GM23338 (cell line): ENCODE results near the gene GZMH. TPM values are rescaled to one million over a fixed set of nuclear protein-coding genes. Genes with fewer than 3 reads are reported as not detected.

Experiments used
- ATAC-seq: fragments of 200-7000 bp; cut with Tn5 transposase; 3 replicates; pipeline ENCODE4 v1.9.1; 2020
- DNase-seq: peaks from one replicate; pipeline ENCODE4 v3.0.0-alpha.2; 2015; ENCODE audit warnings: low spot score
- H2AFZ ChIP-seq: fragments of 200-600 bp; sonication (generic); 2 replicates; pipeline ENCODE4 v1.8.0; 2016; ENCODE audit warnings: antibody characterized with exemption, mild to moderate bottlenecking, moderate library complexity
- H3F3A ChIP-seq: fragments of 200-600 bp; sonication (generic); replicated peaks from 2 replicates; pipeline ENCODE4 v1.8.0; 2017; ENCODE audit warnings: antibody characterized with exemption, mixed run types, low read depth
- H3K27ac ChIP-seq: fragments of 200-600 bp; sonication (generic); 2 replicates; pipeline ENCODE4 v1.6.1; 2016; ENCODE audit warnings: low read depth
- H3K27me3 ChIP-seq: fragments of 200-600 bp; sonication (generic); 2 replicates; pipeline ENCODE4 v1.8.0; 2016; ENCODE audit warnings: mild to moderate bottlenecking, mixed run types, moderate library complexity; ENCODE audit not compliant: insufficient read depth
- H3K36me3 ChIP-seq: fragments of 200-600 bp; sonication (generic); 2 replicates; pipeline ENCODE4 v1.8.0; 2016; ENCODE audit warnings: mild to moderate bottlenecking; ENCODE audit not compliant: insufficient read depth
- H3K4me1 ChIP-seq: fragments of 200-600 bp; sonication (generic); 2 replicates; pipeline ENCODE4 v1.8.0; 2016; ENCODE audit warnings: mild to moderate bottlenecking, moderate library complexity; ENCODE audit not compliant: insufficient read depth
- H3K4me2 ChIP-seq: fragments of 200-600 bp; sonication (generic); 2 replicates; pipeline ENCODE4 v1.7.1; 2017; ENCODE audit warnings: mixed run types
- H3K4me3 ChIP-seq: fragments of 200-600 bp; sonication (generic); 2 replicates; pipeline ENCODE4 v1.6.1; 2016; ENCODE audit warnings: mixed run types
- H3K79me2 ChIP-seq: fragments of 200-600 bp; sonication (generic); replicated peaks from 2 replicates; pipeline ENCODE4 v1.8.0; 2017; ENCODE audit warnings: mild to moderate bottlenecking; ENCODE audit not compliant: insufficient read depth
- H3K9me2 ChIP-seq: fragments of 200-600 bp; sonication (generic); 2 replicates; pipeline ENCODE4 v1.8.0; 2017; ENCODE audit not compliant: insufficient read depth
- H4K20me1 ChIP-seq: fragments of 200-600 bp; sonication (generic); replicated peaks from 2 replicates; pipeline ENCODE4 v1.8.0; 2017; ENCODE audit warnings: mild to moderate bottlenecking; ENCODE audit not compliant: insufficient read depth
- H3K27ac Mint-ChIP-seq: 2 replicates; pipeline ENCODE4 v1.8.0; 2020; ENCODE audit warnings: inconsistent platforms, mild to moderate bottlenecking, moderate library complexity, mixed read lengths
- H3K27me3 Mint-ChIP-seq: 3 replicates; pipeline ENCODE4 v1.8.0; 2022; ENCODE audit warnings: low read depth, mild to moderate bottlenecking, moderate library complexity, mixed read lengths, inconsistent platforms; ENCODE audit not compliant: insufficient read depth, poor library complexity
- H3K36me3 Mint-ChIP-seq: 3 replicates; pipeline ENCODE4 v1.8.0; 2021; ENCODE audit warnings: low read depth, mild to moderate bottlenecking, inconsistent platforms, moderate library complexity, mixed read lengths
- H3K4me1 Mint-ChIP-seq: 3 replicates; pipeline ENCODE4 v1.8.0; 2020; ENCODE audit warnings: mild to moderate bottlenecking, inconsistent platforms, mixed read lengths
- H3K4me3 Mint-ChIP-seq: 3 replicates; pipeline ENCODE4 v1.8.0; 2021; ENCODE audit warnings: moderate library complexity, mild to moderate bottlenecking, inconsistent platforms, mixed read lengths
- H3K9me3 Mint-ChIP-seq: 3 replicates; pipeline ENCODE4 v1.8.0; 2020; ENCODE audit warnings: moderate library complexity, mild to moderate bottlenecking, inconsistent platforms, mixed read lengths
- CREB1 ChIP-seq: fragments of 250-450 bp; sonication (Bioruptor Pico); IDR thresholded peaks from 2 replicates; pipeline ENCODE4 v1.5.0; 2020; ENCODE audit warnings: low read depth, mild to moderate bottlenecking, moderate library complexity
- EZH2 ChIP-seq: fragments of 200-600 bp; sonication (generic); IDR thresholded peaks from one replicate; pipeline ENCODE4 v1.8.0; 2017; ENCODE audit warnings: antibody characterized with exemption, mild to moderate bottlenecking, low read depth; ENCODE audit not compliant: unreplicated experiment
- EZH2phosphoT487 ChIP-seq: fragments of 200-600 bp; sonication (generic); IDR thresholded peaks from one replicate; pipeline ENCODE4 v1.8.1; 2018; ENCODE audit warnings: antibody characterized with exemption; ENCODE audit not compliant: unreplicated experiment
- JUNB ChIP-seq: IDR thresholded peaks from one replicate; pipeline ENCODE4 v1.6.1; 2016; ENCODE audit warnings: antibody characterized with exemption; ENCODE audit not compliant: unreplicated experiment
- NANOG ChIP-seq: IDR thresholded peaks from 2 replicates; pipeline ENCODE4 v1.6.1; 2016; ENCODE audit warnings: antibody characterized with exemption, borderline replicate concordance
- POLR2AphosphoS5 ChIP-seq: IDR thresholded peaks from 2 replicates; pipeline ENCODE4 v1.6.1; 2016; ENCODE audit warnings: antibody characterized with exemption, low read depth
- STAT1 ChIP-seq: IDR thresholded peaks from one replicate; pipeline ENCODE4 v1.6.1; 2016; ENCODE audit warnings: antibody characterized with exemption; ENCODE audit not compliant: unreplicated experiment
- ZNF114 ChIP-seq: fragments of 250-450 bp; sonication (Bioruptor Pico); IDR thresholded peaks from 2 replicates; pipeline ENCODE4 v1.5.0; 2020; ENCODE audit warnings: mild to moderate bottlenecking, moderate library complexity
- ZNF331 ChIP-seq: fragments of 250-450 bp; sonication (Bioruptor Pico); IDR thresholded peaks from 2 replicates; pipeline ENCODE4 v1.5.0; 2020; ENCODE audit warnings: low read depth, mild to moderate bottlenecking, moderate library complexity
- polyA plus RNA-seq: library from polyadenylated mRNA; unstranded; fragments of >200 nt; fragmentation: Nextera tagmentation; extraction: Ambion mirVana; gene quantifications from 2 replicates; pipeline ENCODE4 v1.2.1, GENCODE V29; 2016
- total RNA-seq: library from RNA; depleted of rRNA; stranded (reverse); fragments of >200 nt; shearing (Covaris generic); gene quantifications from 2 replicates; pipeline ENCODE4 v1.2.3, GENCODE V29; 2014
- TF ChIP-seq, protein P1 (sequence below), 2 experiments: fragments of 200-600 bp in 1 of 2; sonication (generic) in 1 of 2; conservative IDR thresholded peaks; 2 replicates each; pipeline versions ENCODE4 v1.5.1 to v1.6.1; 2016 to 2017; ENCODE audit warnings: antibody characterized with exemption in 2 of 2, low read depth in 2 of 2, mild to moderate bottlenecking in 2 of 2, moderate library complexity in 1 of 2
- TF ChIP-seq, protein P2 (sequence below): IDR thresholded peaks from 2 replicates; pipeline ENCODE4 v1.6.1; 2016; ENCODE audit warnings: antibody characterized with exemption
- TF ChIP-seq, protein P3 (sequence below): IDR thresholded peaks from one replicate; pipeline ENCODE4 v1.6.1; 2018; ENCODE audit warnings: antibody characterized with exemption; ENCODE audit not compliant: unreplicated experiment
- TF ChIP-seq, protein P4 (sequence below): fragments of 250-450 bp; sonication (Bioruptor Pico); IDR thresholded peaks from 2 replicates; pipeline ENCODE4 v1.5.0; 2020; ENCODE audit warnings: mild to moderate bottlenecking, moderate library complexity

Gene GZMH
- total and polyA plus RNA-seq, 2 experiments from 2014 or later = not detected

DNA sequence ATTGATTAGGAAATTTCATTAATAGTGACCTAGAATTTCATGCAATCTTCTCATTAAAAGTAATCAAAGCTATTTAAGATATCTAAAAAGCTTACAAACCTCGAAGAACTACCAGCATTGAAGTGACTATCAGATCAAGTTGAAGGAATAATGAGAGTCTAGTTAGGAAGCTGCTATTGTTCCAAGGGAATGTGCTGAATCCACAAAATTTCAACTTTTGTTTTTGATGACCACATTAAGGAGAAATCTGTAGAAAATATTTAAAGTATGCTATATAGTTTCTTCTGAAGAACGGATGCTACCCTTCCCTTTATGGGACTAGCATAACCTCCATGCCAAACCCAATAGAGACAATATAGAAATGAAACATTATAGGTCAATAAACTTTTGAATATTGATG, 30.9 kb downstream of the GZMH start:
- no peaks in the 10 kb centered on the region; the same call in 1 of the 2 replicates for H3K4me1 ChIP-seq
- H3K4me3 ChIP-seq = no peak overlapping the region
- no peak overlapping the region for H3K4me2 ChIP-seq
- H3K27ac ChIP-seq = no peak overlapping the region
- H3K4me1 Mint-ChIP-seq = peaks cover 3% of the 10 kb centered on the region; the same call in 1 of the 3 replicates
- no peak overlapping the region for H3K4me3 Mint-ChIP-seq
- no peak overlapping the region for H3K27ac Mint-ChIP-seq
- no peaks in the 10 kb centered on the region for H4K20me1 ChIP-seq
- no peaks in the 10 kb centered on the region for H3K36me3 Mint-ChIP-seq
- H3K9me3 Mint-ChIP-seq = no peaks in the 10 kb centered on the region
- H2AFZ ChIP-seq = no peak overlapping the region
- no peaks in the 10 kb centered on the region for H3K27me3 ChIP-seq
- TF ChIP-seq CREB1 (CRISPR knock-in tag) (no peak), EZH2 (no peak), STAT1 (no peak), ZNF114 (CRISPR knock-in tag) (no peak), ZNF331 (CRISPR knock-in tag) (no peak), EZH2phosphoT487 (no peak), NANOG (no peak), JUNB (no peak), POLR2AphosphoS5 (no peak)
- TF ChIP-seq, protein P1, sequence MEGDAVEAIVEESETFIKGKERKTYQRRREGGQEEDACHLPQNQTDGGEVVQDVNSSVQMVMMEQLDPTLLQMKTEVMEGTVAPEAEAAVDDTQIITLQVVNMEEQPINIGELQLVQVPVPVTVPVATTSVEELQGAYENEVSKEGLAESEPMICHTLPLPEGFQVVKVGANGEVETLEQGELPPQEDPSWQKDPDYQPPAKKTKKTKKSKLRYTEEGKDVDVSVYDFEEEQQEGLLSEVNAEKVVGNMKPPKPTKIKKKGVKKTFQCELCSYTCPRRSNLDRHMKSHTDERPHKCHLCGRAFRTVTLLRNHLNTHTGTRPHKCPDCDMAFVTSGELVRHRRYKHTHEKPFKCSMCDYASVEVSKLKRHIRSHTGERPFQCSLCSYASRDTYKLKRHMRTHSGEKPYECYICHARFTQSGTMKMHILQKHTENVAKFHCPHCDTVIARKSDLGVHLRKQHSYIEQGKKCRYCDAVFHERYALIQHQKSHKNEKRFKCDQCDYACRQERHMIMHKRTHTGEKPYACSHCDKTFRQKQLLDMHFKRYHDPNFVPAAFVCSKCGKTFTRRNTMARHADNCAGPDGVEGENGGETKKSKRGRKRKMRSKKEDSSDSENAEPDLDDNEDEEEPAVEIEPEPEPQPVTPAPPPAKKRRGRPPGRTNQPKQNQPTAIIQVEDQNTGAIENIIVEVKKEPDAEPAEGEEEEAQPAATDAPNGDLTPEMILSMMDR (conservative IDR thresholded peaks at IDR 0.05; ENCODE audit: low read depth in 2 of 2) = no peak
- TF ChIP-seq, protein P2, sequence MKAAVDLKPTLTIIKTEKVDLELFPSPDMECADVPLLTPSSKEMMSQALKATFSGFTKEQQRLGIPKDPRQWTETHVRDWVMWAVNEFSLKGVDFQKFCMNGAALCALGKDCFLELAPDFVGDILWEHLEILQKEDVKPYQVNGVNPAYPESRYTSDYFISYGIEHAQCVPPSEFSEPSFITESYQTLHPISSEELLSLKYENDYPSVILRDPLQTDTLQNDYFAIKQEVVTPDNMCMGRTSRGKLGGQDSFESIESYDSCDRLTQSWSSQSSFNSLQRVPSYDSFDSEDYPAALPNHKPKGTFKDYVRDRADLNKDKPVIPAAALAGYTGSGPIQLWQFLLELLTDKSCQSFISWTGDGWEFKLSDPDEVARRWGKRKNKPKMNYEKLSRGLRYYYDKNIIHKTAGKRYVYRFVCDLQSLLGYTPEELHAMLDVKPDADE = no peak
- TF ChIP-seq, protein P3, sequence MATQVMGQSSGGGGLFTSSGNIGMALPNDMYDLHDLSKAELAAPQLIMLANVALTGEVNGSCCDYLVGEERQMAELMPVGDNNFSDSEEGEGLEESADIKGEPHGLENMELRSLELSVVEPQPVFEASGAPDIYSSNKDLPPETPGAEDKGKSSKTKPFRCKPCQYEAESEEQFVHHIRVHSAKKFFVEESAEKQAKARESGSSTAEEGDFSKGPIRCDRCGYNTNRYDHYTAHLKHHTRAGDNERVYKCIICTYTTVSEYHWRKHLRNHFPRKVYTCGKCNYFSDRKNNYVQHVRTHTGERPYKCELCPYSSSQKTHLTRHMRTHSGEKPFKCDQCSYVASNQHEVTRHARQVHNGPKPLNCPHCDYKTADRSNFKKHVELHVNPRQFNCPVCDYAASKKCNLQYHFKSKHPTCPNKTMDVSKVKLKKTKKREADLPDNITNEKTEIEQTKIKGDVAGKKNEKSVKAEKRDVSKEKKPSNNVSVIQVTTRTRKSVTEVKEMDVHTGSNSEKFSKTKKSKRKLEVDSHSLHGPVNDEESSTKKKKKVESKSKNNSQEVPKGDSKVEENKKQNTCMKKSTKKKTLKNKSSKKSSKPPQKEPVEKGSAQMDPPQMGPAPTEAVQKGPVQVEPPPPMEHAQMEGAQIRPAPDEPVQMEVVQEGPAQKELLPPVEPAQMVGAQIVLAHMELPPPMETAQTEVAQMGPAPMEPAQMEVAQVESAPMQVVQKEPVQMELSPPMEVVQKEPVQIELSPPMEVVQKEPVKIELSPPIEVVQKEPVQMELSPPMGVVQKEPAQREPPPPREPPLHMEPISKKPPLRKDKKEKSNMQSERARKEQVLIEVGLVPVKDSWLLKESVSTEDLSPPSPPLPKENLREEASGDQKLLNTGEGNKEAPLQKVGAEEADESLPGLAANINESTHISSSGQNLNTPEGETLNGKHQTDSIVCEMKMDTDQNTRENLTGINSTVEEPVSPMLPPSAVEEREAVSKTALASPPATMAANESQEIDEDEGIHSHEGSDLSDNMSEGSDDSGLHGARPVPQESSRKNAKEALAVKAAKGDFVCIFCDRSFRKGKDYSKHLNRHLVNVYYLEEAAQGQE = no peak
- TF ChIP-seq, protein P4, sequence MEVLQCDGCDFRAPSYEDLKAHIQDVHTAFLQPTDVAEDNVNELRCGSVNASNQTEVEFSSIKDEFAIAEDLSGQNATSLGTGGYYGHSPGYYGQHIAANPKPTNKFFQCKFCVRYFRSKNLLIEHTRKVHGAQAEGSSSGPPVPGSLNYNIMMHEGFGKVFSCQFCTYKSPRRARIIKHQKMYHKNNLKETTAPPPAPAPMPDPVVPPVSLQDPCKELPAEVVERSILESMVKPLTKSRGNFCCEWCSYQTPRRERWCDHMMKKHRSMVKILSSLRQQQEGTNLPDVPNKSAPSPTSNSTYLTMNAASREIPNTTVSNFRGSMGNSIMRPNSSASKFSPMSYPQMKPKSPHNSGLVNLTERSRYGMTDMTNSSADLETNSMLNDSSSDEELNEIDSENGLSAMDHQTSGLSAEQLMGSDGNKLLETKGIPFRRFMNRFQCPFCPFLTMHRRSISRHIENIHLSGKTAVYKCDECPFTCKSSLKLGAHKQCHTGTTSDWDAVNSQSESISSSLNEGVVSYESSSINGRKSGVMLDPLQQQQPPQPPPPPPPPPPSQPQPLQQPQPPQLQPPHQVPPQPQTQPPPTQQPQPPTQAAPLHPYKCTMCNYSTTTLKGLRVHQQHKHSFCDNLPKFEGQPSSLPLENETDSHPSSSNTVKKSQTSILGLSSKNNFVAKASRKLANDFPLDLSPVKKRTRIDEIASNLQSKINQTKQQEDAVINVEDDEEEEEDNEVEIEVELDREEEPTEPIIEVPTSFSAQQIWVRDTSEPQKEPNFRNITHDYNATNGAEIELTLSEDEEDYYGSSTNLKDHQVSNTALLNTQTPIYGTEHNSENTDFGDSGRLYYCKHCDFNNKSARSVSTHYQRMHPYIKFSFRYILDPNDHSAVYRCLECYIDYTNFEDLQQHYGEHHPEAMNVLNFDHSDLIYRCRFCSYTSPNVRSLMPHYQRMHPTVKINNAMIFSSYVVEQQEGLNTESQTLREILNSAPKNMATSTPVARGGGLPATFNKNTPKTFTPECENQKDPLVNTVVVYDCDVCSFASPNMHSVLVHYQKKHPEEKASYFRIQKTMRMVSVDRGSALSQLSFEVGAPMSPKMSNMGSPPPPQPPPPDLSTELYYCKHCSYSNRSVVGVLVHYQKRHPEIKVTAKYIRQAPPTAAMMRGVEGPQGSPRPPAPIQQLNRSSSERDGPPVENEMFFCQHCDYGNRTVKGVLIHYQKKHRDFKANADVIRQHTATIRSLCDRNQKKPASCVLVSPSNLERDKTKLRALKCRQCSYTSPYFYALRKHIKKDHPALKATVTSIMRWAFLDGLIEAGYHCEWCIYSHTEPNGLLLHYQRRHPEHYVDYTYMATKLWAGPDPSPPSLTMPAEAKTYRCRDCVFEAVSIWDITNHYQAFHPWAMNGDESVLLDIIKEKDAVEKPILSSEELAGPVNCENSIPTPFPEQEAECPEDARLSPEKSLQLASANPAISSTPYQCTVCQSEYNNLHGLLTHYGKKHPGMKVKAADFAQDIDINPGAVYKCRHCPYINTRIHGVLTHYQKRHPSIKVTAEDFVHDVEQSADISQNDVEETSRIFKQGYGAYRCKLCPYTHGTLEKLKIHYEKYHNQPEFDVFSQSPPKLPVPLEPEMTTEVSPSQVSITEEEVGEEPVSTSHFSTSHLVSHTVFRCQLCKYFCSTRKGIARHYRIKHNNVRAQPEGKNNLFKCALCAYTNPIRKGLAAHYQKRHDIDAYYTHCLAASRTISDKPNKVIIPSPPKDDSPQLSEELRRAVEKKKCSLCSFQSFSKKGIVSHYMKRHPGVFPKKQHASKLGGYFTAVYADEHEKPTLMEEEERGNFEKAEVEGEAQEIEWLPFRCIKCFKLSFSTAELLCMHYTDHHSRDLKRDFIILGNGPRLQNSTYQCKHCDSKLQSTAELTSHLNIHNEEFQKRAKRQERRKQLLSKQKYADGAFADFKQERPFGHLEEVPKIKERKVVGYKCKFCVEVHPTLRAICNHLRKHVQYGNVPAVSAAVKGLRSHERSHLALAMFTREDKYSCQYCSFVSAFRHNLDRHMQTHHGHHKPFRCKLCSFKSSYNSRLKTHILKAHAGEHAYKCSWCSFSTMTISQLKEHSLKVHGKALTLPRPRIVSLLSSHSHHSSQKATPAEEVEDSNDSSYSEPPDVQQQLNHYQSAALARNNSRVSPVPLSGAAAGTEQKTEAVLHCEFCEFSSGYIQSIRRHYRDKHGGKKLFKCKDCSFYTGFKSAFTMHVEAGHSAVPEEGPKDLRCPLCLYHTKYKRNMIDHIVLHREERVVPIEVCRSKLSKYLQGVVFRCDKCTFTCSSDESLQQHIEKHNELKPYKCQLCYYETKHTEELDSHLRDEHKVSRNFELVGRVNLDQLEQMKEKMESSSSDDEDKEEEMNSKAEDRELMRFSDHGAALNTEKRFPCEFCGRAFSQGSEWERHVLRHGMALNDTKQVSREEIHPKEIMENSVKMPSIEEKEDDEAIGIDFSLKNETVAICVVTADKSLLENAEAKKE (CRISPR knock-in tag) = no peak
- H3F3A ChIP-seq = no peaks in the 10 kb centered on the region
- no peak for ATAC-seq
- no peaks in the 10 kb centered on the region for H3K79me2 ChIP-seq
- DNase-seq = no peak
- H3K36me3 ChIP-seq = no peaks in the 10 kb centered on the region
- no peaks in the 10 kb centered on the region for H3K27me3 Mint-ChIP-seq
- no peaks in the 10 kb centered on the region for H3K9me2 ChIP-seq
